H1 (cell line): ENCODE results near the gene SLC35B2. TPM values are rescaled to one million over a fixed set of nuclear protein-coding genes. Genes with fewer than 3 reads are reported as not detected.

Source experiments
- CTCF ChIP-seq, 3 experiments: IDR thresholded peaks; 1 replicate in 2 of 3; 2 replicates in 1 of 3; pipeline versions ENCODE4 v1.5.1 to v1.6.1; 2011; ENCODE audit warnings: low read length in 3 of 3, mild to moderate bottlenecking in 3 of 3, inconsistent platforms in 2 of 3, low read depth in 1 of 3, moderate library complexity in 1 of 3; ENCODE audit not compliant: insufficient read depth in 1 of 3; ENCODE audit errors: control extremely low read depth in 1 of 3
- EGR1 ChIP-seq: IDR thresholded peaks from 2 replicates; pipeline ENCODE4 v1.6.1; 2011; ENCODE audit warnings: low read depth, low read length, borderline replicate concordance
- FOSL1 ChIP-seq: IDR thresholded peaks from 2 replicates; pipeline ENCODE4 v1.6.1; 2011; ENCODE audit warnings: mild to moderate bottlenecking, low read depth, low read length, moderate library complexity; ENCODE audit not compliant: insufficient read depth
- HDAC6 ChIP-seq: IDR thresholded peaks from one replicate; pipeline ENCODE4 v1.7.1; 2012; ENCODE audit warnings: low read depth, mild to moderate bottlenecking, inconsistent platforms, low read length, moderate library complexity
- MAFK ChIP-seq: IDR thresholded peaks from 2 replicates; pipeline ENCODE4 v1.6.1; 2012; ENCODE audit warnings: low read depth, mild to moderate bottlenecking, improper control_type of control experiment, low read length
- MAX ChIP-seq: IDR thresholded peaks from 2 replicates; pipeline ENCODE4 v1.6.1; 2012; ENCODE audit warnings: inconsistent platforms
- PHF8 ChIP-seq: fragments of 200-600 bp; sonication (generic); conservative IDR thresholded peaks from 2 replicates; pipeline ENCODE4 v1.7.1; 2012; ENCODE audit warnings: low read depth, mild to moderate bottlenecking, inconsistent platforms, low read length, moderate library complexity
- POLR2A ChIP-seq, 2 experiments: IDR thresholded peaks; 1 replicate in 1 of 2; 2 replicates in 1 of 2; pipeline ENCODE4 v1.6.1; 2011; ENCODE audit warnings: low read depth in 2 of 2, low read length in 2 of 2, mild to moderate bottlenecking in 2 of 2; ENCODE audit errors: control extremely low read depth in 1 of 2
- RAD21 ChIP-seq, 2 experiments: IDR thresholded peaks in 1 of 2; conservative IDR thresholded peaks in 1 of 2; 2 replicates each; pipeline ENCODE4 v1.6.1; 2011; ENCODE audit warnings: low read depth in 2 of 2, low read length in 2 of 2, improper control_type of control experiment in 1 of 2, inconsistent platforms in 1 of 2, mild to moderate bottlenecking in 1 of 2, moderate library complexity in 1 of 2
- RBBP5 ChIP-seq: IDR thresholded peaks from 2 replicates; pipeline ENCODE4 v1.7.1; 2012; ENCODE audit warnings: low read depth, mild to moderate bottlenecking, inconsistent platforms, low read length, moderate library complexity, borderline replicate concordance
- RFX5 ChIP-seq: IDR thresholded peaks from 2 replicates; pipeline ENCODE4 v1.6.1; 2011; ENCODE audit warnings: low read depth, low read length, improper control_type of control experiment, borderline replicate concordance
- RXRA ChIP-seq: IDR thresholded peaks from 2 replicates; pipeline ENCODE4 v1.6.1; 2011; ENCODE audit warnings: low read depth, mild to moderate bottlenecking, low read length, moderate library complexity; ENCODE audit not compliant: insufficient read depth
- SIX5 ChIP-seq: IDR thresholded peaks from 2 replicates; pipeline ENCODE4 v1.6.1; 2011; ENCODE audit warnings: mild to moderate bottlenecking, low read depth, low read length
- SP2 ChIP-seq: IDR thresholded peaks from 2 replicates; pipeline ENCODE4 v1.6.1; 2012; ENCODE audit warnings: mild to moderate bottlenecking, low read length, inconsistent platforms
- SP4 ChIP-seq: IDR thresholded peaks from 2 replicates; pipeline ENCODE4 v1.6.1; 2012; ENCODE audit warnings: low read length, inconsistent platforms
- TBP ChIP-seq: IDR thresholded peaks from 2 replicates; pipeline ENCODE4 v1.6.1; 2011; ENCODE audit warnings: low read depth, low read length, improper control_type of control experiment
- TCF12 ChIP-seq: IDR thresholded peaks from 2 replicates; pipeline ENCODE4 v1.6.1; 2011; ENCODE audit warnings: low read depth, mild to moderate bottlenecking, low read length
- polyA plus RNA-seq, 7 experiments: library from polyadenylated mRNA; depleted of rRNA in 3 of 7; stranded (reverse) in 5 of 7; unstranded in 2 of 7; fragments of >200 nt in 5 of 7; fragments of 200-250 nt in 2 of 7; gene quantifications; 1 replicate in 5 of 7; 2 replicates in 1 of 7; 4 replicates in 1 of 7; pipeline versions ENCODE4 v1.2.1 to v1.2.3, GENCODE V29; 2011 to 2013; ENCODE audit warnings: missing spikeins in 2 of 7, mixed read lengths in 2 of 7
- total RNA-seq: library from RNA; stranded (reverse); fragmentation: NEBNext Ultra II Directional; extraction: Animal tissue kit (Norgen Biotek cat#: 25700); gene quantifications from 2 replicates; pipeline ENCODE4 v1.2.1, GENCODE V29; 2021

SLC35B2 gene
- total and polyA plus RNA-seq, 2 of the 8 experiments (the other 6 are each of a cell fraction or from before 2014, with no cell fraction given) = 29.5 to 65.0 TPM

- TF ChIP-seq CTCF (IDR thresholded peaks at IDR 0.05; ENCODE audit: control extremely low read depth in 1 of 3, insufficient read depth in 1 of 3, low read depth in 1 of 3, low read length in 3 of 3) = peak in 2 of 3 experiments; percentile 49 to 56; a peak in 3 of 4 replicates
- TF ChIP-seq PHF8 = no peak
- TF ChIP-seq TBP = no peak
- TF ChIP-seq SP4 = no peak
- TF ChIP-seq EGR1 = no peak
- no peak for TF ChIP-seq TCF12
- no peak for TF ChIP-seq RFX5
- TF ChIP-seq RAD21 (IDR thresholded peaks at IDR 0.05 in 1 of 2, conservative IDR thresholded peaks at IDR 0.05 in 1 of 2; ENCODE audit: low read depth in 2 of 2, low read length in 2 of 2) = peak; percentile 19 to 27; a peak in 3 of 4 replicates
- TF ChIP-seq RBBP5 = no peak
- TF ChIP-seq HDAC6 = no peak
- no peak for TF ChIP-seq FOSL1
- TF ChIP-seq RXRA = no peak
- TF ChIP-seq SIX5 = no peak
- TF ChIP-seq SP2 = no peak
- no peak for TF ChIP-seq MAFK
- TF ChIP-seq MAX = no peak
- peak in 1 of 2 experiments; percentile 83; a peak in 2 of 3 replicates for TF ChIP-seq POLR2A (IDR thresholded peaks at IDR 0.05; ENCODE audit: control extremely low read depth in 1 of 2, low read depth in 2 of 2, low read length in 2 of 2)
- TF ChIP-seq, all 59 proteins: peak for 4
These were observed 3.8 kb downstream of the SLC35B2 start (continued) for GRCh38 chr6:44253307-44254101.
